ENCODE data around the gene CBX2.

The CBX2 gene

DNA sequence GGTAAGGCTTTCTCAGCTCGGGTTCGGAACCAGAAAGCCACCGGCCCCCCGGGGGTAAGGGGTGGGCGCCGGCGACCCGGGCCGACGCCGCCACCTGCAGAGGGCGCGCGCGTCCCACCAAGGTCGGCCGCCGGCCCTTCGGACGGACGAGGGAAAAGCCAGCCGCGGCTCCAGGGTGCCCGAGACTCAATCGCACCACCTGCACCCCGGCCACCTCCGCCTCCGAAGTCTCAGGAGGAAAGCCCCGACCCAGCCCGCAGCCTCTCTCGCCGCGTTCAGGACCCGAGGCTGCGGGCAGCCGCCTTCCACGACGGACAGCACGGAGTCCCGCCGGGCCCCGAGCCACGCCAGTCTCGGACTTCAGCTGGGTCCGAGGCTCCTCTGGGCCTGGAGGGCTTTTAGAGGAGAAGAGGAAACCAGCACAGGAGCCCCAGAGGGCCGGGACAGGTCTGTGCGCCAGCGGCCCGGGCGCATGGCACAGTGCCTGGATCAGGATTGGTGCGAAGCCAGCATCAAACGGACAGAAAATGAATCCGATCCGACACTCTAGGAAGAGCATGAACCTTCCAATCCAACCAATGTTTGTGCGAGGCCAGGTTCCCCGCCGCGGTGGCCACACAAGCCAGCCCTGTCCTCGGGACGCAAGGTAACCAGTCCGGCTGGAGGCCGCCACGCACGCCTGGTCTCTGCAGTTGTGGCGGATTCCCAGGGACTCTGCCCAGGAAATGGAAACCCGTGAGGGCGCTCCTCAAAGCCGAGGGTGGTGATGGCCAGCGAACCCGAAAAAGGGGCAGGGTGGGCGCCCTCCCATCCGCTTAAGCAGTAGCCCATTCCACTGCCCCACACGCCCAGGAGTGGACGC lies 12.2 kb downstream of the CBX2 start:
- DNase-seq, result no peak

DNA sequence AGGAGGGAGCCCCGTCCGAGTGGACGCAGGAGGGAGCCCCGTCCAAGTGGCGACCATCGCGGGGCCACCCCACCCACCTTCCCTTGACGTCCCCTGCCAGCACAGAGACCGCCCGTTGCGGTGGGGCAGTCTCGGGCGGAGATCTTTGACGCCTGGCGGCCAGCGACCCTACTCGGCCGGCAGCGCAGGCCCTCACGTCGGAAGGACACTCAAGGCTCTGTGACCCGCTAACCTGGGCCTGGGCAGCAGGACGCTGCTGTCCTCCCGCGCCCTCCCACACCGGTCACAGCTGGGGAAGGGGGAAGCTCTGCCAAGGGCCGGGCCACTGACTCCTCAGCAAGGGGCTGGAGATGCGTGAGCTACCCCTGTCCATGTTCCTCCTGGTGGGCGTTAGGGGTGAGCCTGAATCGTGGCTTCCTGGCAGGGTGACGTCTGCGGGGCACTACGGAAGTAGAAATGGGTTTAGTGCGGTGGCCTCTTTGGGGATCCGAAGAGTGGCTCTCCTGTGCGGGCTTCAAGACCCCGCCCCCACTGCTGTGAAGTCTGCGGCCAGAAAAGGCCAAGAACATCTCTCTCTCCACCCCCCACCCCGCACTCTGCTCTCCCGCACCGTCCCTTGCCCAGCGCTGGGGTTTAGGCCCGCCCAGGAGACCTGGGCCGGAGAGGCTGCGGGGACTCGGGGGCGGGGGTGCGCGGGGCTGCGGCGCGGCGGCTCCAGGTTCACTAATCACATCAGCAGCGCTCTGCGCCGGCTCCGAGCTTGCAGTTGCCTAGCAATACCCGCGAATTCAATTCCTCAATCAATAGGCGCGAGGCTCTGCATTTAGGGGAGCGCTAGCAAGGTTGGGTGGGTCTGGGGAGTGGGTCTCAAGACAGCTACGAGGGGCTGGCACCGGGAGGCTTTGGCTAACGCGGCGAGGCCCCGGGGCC lies 13.1 kb downstream of the CBX2 start:
- no peak for DNase-seq

DNA sequence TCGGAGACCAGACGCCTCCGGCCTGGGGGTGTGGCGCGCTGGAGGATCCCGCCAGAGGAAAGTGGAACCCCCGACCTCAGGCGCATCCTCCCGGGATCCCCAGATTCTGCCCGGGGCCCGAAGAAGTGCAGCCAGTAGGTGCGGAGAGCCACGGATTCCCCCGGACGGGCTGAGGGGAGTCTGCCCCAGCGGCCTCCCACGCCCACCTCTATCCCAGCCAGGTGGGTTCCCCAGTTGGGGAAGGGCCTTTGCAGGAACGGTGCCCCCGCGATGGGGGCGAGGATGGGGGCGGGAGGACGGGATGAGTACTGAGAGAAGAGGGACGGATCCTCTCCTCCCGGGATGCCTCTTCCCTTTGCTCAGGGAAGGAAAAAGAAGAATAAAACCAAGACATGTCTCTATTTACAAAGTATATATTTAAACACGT lies 13.8 kb downstream of the CBX2 start:
- no peak for DNase-seq

GRCh38 chr17:79792341-79792871 lies 14.5 kb downstream of the CBX2 start:
- DNase-seq, result no peak

GRCh38 chr17:79792984-79793923 lies 15.3 kb downstream of the CBX2 start:
- no peak for DNase-seq

DNA sequence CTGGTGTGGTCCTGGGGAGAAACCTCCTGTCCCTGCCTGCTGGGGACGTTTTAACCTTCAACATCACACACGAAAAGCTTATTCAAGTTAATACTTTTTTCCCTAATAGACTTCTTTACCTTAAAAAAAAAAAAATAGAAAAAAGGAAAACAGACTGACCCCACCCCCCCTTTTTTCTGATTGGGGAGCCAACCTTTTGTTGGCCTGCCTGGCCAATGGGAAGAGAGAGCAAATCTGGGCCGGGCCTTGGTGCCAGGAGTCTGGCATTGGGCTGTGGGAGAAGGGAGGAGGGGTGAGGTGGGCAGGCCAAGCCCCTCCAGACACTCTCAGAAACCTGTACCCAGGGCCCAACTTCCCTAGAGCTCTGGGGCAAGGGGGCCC lies 16.0 kb downstream of the CBX2 start:
- no peak for DNase-seq

- DNase-seq, result no peak
These were observed 16.9 kb downstream of the CBX2 start for GRCh38 chr17:79794659-79795511.

- no peak for DNase-seq
These were observed 18.0 kb downstream of the CBX2 start for GRCh38 chr17:79795795-79796443.

DNA sequence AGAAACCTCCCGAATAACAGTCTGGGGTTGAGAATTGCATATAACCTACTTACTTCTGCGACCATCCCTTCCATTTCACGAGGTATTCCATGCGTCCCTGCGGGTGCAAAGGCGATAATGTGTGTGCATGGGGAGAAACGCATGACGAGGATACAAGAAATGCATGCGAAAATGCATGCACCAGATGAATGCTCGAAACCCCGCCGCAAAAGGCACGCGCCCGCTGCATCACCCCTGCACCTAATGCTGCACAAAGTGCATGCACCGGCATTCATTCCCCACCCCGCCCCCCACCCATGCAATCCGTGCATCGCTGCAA lies 18.5 kb downstream of the CBX2 start:
- DNase-seq, result no peak

DNA sequence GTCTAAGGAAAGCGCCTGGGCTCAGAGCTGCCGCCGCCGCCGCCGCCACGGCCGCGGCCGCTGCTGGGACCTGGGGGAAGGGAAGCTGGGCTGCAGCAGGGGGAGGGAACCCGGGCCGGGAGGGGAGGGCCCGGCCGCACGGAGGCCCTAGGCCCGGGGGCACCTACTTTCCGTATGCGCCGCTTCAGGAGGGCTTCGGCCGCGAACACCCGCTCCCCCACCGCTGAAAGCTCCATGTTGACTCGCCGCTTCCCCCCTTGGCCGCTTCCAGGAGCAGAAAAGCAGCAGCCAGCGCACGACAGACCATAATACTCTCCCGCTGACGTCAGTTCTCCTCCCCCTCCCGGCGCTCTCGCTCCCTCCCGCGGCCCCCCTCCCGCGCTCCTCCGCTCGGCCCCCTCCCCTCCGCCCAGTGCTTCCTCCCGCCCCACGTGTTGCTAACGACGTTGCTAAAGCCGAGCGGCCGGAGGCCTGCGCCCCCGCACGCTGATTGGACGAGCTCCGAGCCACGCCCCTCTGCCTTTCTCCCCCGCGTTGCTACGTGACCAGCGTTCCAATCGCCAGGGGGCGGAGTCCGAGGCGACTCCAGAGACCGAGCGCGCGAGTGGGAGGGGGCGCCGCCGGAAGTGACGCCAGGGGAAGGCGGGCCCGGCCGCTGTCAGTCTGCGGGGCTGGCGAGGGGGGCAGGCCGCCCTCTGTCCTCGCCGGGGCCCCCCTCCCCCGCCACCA lies 19.0 kb downstream of the CBX2 start, which contains the start of gene CBX8:
Gene CBX8, minus strand, starts transcription at position 315 of the 729 bp plus-strand sequence. Its CDS starts 79 bp downstream, at position 236.
- peak; percentile 100 for DNase-seq

- no peak for DNase-seq
These were observed 19.7 kb downstream of the CBX2 start for GRCh38 chr17:79797492-79798298.

DNA sequence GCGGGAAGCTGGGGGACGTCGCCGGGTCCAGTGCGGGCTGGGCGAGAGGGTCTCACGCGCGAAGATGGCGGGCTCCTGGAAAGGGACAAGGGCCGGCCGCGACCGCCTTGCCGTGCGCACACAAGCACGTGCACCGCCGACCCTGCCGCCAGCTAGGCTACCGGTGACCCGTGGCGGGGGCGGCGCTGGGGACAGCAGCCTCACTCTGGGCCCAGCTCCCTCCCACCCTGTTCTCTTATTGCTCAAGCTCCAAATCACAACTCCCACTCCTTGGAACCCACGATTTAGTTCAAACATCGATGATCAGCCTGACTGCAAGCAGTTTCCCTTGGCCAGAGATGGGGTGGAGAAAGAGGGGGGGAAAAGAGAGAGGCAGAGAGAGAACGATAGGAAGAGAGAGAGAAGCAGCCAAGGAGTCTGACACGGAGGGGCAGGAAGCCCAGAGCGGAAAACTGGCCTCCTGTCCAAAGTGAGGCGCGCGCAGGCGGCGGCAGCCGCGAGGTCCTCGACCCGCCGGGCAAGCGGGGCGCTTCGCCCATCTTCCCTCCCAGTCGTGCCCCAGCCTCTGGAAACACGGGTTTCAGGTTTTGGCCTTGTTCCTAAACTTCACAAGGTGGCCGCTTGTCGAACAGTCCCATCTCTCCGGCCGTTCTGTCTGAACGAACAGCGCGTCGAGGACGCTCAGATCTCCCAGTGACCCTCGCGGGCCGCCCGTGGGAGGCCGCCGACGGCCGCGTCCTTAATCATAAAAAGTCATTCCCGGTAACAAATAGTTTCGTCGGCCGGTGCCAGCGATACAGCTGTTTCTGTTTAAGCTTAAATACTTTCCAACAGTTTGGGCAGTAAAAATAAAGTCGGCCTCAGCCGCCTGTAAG lies 20.6 kb downstream of the CBX2 start:
- DNase-seq, result no peak

GRCh38 chr17:79799174-79799537 lies 21.2 kb downstream of the CBX2 start:
- no peak for DNase-seq

DNA sequence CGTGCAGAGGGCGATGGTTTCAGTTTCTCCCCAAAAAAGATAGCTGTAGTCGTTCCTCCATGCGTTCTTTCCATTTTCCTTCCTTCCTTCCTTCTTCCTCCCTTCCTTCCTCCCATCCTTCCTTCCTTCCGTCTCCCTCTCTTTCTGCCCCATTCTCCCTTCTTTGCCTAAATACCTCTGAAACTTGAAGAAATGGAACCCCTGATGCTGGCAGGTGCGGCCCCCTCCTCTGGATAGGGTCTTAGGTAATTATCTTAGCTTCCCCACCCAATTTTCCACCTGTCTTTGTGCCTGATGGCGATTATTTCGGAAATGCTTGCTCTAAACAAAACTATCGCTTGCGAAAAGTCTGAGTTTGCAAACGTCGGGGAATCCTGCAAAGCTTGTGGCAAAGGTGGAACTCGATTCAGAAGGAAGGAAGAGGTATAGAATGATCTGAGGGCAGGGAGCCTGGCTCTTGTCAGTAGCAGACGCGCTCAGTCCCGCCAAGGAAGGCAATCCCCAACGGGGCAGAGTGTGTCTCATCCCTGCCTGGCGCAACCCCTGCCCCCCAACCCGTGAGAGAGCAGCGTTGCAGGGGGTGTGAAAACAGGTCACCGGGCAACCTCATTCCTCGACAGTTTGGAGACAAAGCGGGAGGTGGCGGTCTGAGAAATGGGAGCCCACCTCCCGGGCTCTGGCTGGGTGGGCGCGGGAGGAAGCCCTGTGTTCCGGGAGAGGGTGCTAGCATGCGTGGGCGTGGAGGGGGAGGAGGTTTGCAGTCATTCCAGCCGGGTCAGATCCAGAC lies 21.8 kb downstream of the CBX2 start:
- no peak for DNase-seq

DNA sequence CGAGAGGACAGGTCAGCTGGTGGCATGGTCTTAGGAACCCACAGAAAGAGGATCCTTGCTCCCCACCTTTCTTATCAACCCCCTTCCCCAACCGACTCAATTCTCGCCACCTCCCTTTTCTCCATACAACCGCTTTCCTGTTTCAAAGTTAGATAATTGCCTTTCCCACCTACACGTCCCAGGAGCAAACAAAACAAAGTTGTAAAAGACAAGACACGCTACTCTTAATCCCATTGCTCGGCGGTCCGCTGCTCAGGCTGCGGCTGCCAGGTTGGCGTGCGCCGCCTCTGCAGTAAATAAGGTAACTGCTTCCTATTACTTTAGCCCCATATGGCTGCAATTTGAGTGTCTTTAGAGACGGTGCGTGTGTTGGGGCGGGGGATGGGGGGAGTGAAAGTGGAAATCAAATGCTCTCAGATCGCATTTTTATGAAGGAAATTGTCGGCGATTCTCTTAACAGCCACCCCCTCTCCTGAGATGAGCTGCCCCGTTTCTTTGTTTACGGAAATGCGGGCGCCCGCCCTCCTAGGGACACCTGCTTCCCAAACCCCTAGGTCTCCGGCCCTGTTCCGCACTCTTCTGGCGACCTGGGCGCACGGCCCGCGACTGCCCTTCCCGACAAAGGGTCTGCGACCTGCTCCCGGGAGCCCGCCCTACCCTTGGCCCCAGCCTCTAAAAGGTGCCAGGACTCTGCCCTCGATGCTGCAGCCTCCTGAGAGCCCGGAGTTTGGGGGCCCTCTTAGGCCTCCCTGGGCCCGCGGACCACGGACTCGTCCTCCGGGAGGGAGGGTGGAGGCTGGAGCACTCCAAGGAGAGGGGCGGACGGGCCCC lies 22.6 kb downstream of the CBX2 start:
- peak; percentile 59 for DNase-seq
